ENCODE data around the gene AGER.

The AGER gene

GRCh38 chr6:32178547-32179440 lies 5.3 kb downstream of the AGER start:
- Histone ChIP-seq H3K36me3 (ENCODE audit: control insufficient read depth in 2 of 2, insufficient read depth in 1 of 2, low read length in 2 of 2) (peaks cover 0 to 47% of the 10 kb centered on the region in 2 experiments; a peak in 2 of 3 replicates), H3K27ac (ENCODE audit: extremely low read depth, low read depth, low read length) (no peak overlapping the region; the same call in 1 of the 2 replicates), H3K4me1 (ENCODE audit: control insufficient read depth, insufficient read depth, low read length) (peaks cover 14% of the 10 kb centered on the region), H3K4me3 (ENCODE audit: low read depth, low read length) (peak overlapping the region; percentile 68), H3K9me3 (ENCODE audit: control insufficient read depth, insufficient read depth, low read depth, low read length) (no peaks in the 10 kb centered on the region)
- CTCF ChIA-PET = interaction anchor here (0.6 to 1.6 kb wide), 4 partner anchors 15 to 235 kb away, joined by 3 to 9 read pairs (median 4); no protein-coding TSS in a partner anchor
- POLR2A ChIA-PET = interaction anchor here (0.5 to 1.6 kb wide), 9 partner anchors 10 to 792 kb away, joined by 3 to 10 read pairs (median 5); partner anchors contain the start of genes HSPA1B and PBX2
- TF ChIP-seq ZBTB6 (tag by site-specific recombination; IDR thresholded peaks at IDR 0.05) (no peak), CTCF (tag by site-specific recombination; IDR thresholded peaks at IDR 0.05) (no peak), ATF2 (tag by site-specific recombination; IDR thresholded peaks at IDR 0.05; ENCODE audit: low read depth) (no peak), ZNF791 (tag by site-specific recombination; IDR thresholded peaks at IDR 0.05) (no peak), PRDM4 (tag by site-specific recombination; IDR thresholded peaks at IDR 0.05) (peak; percentile 18; the same call in 1 of the 2 replicates), ZNF248 (tag by site-specific recombination; IDR thresholded peaks at IDR 0.05) (no peak), KLF17 (tag by site-specific recombination; IDR thresholded peaks at IDR 0.05) (peak; percentile 56; the same call in 1 of the 2 replicates), ZNF24 (tag by site-specific recombination; IDR thresholded peaks at IDR 0.05) (no peak), ZNF324 (tag by site-specific recombination; IDR thresholded peaks at IDR 0.05) (no peak), ELK4 (IDR thresholded peaks at IDR 0.05; ENCODE audit: borderline replicate concordance, low read depth, low read length) (no peak), ZNF335 (tag by site-specific recombination; conservative IDR thresholded peaks at IDR 0.05) (peak; percentile 46), ZNF768 (tag by site-specific recombination; IDR thresholded peaks at IDR 0.05) (no peak), EGR2 (tag by site-specific recombination; IDR thresholded peaks at IDR 0.05; ENCODE audit: low read depth) (peak; percentile 65), ZNF239 (tag by site-specific recombination; IDR thresholded peaks at IDR 0.05) (no peak), ZNF837 (tag by site-specific recombination; IDR thresholded peaks at IDR 0.05) (no peak), ZNF510 (tag by site-specific recombination; IDR thresholded peaks at IDR 0.05; ENCODE audit: insufficient replicate concordance) (no peak), HOXA7 (CRISPR knock-in tag; IDR thresholded peaks at IDR 0.05; ENCODE audit: borderline replicate concordance) (no peak), KLF7 (tag by site-specific recombination; IDR thresholded peaks at IDR 0.05; ENCODE audit: borderline replicate concordance) (peak; percentile 23; the same call in 1 of the 2 replicates), ZNF785 (tag by site-specific recombination; IDR thresholded peaks at IDR 0.05) (0 out of 2 replicates have a peak, but pooled peaks have one; percentile 28), ZNF391 (tag by site-specific recombination; IDR thresholded peaks at IDR 0.05; ENCODE audit: borderline replicate concordance, low read depth) (peak; percentile 73; the same call in 1 of the 2 replicates), KLF9 (tag by site-specific recombination; IDR thresholded peaks at IDR 0.05; ENCODE audit: low read depth) (peak; percentile 49; the same call in 1 of the 2 replicates), PATZ1 (tag by site-specific recombination; IDR thresholded peaks at IDR 0.05) (0 out of 2 replicates have a peak, but pooled peaks have one; percentile 57), ZNF600 (tag by site-specific recombination; IDR thresholded peaks at IDR 0.05) (peak; percentile 45; the same call in 1 of the 2 replicates), GLIS2 (tag by site-specific recombination; IDR thresholded peaks at IDR 0.05) (peak; percentile 81), ZNF184 (tag by site-specific recombination; IDR thresholded peaks at IDR 0.05) (no peak)
